HL-60/S4 treated with retinoic acid at 250 ng/mL for 4 days and 3 days (cell line): ENCODE results near the gene PRIMPOL.
"Not testable (repeated sequence)": the region's sequence is repeated elsewhere in the genome, so short reads cannot be mapped to it uniquely, and the experiment has no call there.

Source experiments
- in situ Hi-C: fragments of 300-500 bp; cut with MboI; formaldehyde crosslinking; loops from 2 replicates; pipeline ENCODE4 v1.7.0; 2022; ENCODE audit warnings: low sequenced_read_pairs

Gene PRIMPOL

DNA sequence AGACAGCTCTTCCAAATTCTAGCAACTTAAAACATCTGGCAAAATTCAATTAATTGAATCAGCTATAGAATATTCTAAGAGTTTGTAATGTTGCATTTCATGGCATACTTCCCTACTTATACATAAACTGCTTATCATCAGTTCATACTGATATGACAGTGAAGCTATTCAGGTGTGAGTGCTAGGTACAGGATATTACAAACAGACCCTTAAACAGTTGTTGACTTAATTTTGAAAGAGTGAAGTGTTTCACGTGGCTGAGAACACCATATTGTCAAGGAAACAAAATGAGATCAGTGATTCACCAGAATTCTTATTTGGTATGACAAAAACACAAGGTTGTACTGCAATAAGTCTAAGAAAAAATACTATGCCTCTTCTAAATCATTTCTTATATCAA lies 56.9 kb downstream of the PRIMPOL start:
- in situ Hi-C loops, result no loop called here

DNA sequence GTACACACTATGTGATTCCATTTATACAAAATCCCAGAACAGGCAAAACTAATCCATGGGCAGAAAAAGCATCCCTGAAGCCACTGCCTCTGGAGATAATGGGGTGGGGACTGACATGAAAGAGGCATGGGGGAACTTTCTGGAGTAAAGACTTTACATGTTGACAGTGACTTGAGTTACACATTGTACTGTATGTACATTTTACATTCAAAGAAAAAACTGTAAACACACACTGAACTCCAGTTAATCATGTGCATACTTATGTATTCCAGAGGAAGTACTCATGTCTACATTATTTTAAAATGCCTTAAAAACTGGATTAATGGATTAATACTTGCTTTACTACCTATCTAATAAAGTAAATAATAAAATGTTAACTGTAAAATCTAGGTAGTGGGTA lies 62.8 kb downstream of the PRIMPOL start:
- in situ Hi-C loops, result no loop called here

DNA sequence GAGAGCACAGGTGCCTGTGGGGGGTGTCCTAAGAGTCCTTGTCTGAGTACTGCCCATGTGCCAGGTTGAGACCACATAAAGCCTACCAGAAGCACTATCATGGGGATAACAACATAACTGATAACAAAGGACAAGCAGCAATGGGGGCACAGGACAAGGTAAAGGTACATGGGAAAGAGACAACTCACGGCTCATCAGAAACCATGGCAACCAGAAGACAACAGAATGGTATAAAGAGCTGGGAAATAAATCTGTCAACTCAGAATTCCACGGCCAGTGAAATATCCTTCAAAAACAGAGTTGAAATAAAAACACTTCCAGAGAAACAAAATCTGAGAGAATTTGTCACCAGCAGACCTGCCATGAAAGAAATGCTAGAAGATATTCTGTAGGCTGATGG lies 64.3 kb downstream of the PRIMPOL start:
- in situ Hi-C loops, result no loop called here

DNA sequence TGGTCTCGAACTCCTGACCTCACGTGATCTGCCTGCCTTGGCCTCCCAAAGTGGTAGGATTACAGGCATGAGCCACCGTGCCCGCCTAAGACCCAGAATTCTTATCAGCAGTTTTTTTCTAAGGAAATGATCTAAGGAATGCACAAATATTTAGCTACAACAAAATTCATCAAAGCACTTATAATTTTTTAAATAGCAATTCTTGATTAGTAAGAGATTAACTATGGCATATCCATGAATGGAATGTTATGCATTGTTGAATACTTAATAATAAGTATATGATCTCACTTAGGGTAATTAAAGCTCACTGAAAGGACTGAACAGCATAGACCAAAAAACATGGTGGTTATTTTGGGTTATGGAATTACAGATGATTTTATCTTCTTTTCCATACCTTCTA lies 66.0 kb downstream of the PRIMPOL start:
- in situ Hi-C loops, result no loop called here

DNA sequence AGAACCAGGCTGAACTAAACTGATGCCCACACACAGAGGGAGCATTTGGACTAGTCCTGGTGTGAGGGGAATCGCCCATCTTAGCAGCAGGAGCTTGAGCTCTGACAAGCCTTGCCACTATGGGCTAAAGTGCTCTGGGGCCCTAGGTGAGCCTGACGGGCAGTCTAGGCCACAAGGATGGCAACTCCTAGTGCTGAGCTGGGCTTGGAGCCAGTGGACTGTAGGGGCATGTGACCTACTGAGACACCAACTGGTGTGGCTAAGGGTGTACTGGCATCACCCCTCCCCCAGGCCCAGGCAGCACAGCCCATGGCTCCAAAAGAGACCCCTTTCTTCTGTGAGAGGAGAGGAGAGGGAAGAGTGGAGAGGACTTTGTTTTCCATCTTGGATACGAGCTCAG lies 69.9 kb downstream of the PRIMPOL start:
- in situ Hi-C loops, result no loop called here

DNA sequence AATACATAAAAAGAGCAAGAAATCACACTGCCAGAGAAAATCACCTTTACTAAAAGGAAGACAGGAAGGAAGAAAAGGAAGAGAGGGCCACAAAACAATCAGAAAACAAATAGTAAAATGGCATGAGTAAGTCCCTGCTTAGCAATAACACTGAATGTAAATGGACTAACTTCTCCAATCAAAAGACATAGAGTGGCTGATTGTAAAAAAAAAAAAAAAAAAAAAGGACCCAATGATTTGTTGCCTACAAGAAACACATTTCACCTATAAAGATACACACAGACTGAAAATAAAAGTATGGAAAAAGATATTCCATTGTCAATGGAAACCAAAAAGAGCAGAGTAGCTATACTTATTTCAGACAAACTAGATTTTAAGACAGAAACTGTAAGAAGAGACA lies 71.7 kb downstream of the PRIMPOL start:
- in situ Hi-C loops, result no loop called here

DNA sequence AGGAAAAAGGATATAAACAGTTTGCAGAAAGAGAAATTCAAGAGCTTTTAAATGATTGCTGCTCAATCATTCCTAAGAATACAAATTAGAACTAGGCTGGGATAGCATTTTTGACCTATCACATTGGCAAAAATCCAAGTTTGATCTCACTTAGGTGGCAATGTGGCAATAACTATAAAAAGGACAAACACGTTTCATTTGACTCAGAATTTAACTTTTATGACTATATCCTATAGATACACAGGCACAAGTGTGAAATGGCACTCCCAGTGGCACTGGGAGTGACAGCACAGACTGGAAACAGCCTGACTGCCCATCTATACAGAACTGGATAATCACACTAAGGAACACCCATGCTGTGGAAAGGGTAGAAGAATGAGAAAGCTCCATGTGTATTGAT lies 73.3 kb downstream of the PRIMPOL start:
- in situ Hi-C loops, result no loop called here

DNA sequence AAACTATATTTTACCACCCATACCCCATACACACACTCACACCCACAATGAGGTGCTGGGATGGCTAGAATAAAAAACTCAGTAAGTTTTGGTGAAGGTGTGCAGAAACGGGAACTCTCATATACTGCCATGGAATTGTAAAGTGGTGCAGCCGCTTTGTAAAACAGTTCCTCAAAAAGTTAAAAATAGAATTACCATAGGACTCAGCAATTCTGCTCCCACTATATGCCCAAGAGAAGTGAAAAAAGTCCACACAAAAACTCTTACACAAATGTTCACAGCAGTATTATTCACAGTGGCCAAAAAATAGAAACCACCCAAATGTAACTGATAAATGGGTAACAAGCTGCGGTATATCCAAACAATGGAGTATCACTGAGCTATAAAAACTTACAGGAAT lies 77.9 kb downstream of the PRIMPOL start:
- in situ Hi-C loops, result no loop called here

DNA sequence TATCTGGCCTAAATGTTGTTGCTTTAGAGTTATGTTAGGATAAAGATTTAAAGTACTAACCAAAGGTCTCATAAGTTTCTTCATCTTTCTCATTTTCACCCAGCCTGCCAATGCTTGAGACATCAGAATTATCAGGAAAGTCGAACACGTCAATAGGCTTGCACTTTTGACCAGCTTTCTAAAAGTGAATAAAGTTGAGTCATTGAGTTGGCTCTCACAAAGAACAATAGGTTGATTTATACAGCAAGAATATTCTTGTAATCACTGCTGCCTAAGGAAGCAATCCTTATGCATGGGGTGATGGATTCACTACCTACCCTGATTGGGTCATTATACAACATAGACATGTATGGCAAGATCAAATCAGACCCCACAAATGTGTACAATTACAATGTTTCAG lies 79.3 kb downstream of the PRIMPOL start:
- in situ Hi-C loops, result no loop called here

DNA sequence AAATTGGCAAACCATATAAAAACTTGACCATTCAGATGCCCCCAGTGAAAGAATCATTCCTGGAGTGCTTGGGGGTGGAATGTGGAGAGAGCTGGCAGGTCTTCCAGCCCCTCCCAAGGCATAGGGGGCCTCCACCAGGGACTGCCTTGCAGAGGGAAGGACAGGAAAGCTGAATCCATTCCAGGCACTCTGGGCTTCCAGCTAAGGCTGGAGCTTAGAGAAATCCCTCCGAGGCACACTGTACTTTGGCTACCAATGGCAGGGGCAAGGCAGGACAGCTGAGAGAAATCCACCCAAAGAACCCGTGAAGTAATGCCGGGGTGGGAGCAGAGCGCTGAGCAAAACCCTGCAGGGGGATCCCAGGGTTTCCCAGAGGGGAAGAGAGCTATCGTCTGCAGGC lies 80.4 kb downstream of the PRIMPOL start:
- in situ Hi-C loops, result no loop called here

DNA sequence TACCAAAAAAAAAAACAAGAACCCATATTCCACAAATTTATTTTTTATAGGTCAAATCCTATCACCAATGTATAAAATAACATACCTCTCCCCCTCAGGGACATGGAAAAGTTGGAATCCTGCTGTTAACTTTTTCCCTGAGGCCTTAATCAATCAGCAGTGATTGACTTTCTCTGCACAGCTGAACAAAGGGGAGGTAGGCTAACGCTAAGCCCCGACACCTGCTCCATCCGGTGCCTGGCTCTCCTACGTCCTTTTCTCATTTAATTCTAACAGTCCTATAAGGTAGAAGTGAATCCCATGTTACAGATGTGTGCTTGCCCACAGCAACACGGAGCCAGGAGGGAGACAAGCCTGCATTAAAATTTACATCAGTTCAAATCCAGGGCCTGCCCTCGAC lies 81.5 kb downstream of the PRIMPOL start:
- in situ Hi-C loops, result no loop called here

DNA sequence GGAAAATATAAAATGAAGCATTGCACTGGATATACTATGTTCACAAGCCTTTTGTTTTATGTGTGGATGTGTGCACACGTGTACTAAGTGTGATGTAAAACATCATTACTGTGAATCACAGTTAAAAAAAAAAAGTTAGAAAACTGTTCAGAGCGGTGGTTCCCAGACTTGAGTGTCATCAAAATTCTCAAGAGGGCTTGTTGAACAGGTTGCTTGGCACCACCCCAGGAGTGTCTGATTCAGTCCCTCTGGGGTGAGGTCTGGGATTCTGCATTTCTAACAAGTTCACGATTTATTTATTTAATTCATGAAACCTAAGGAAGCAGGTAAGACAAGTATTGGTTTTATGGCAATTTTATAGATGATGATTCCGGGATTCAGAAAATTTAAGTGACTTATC lies 82.6 kb downstream of the PRIMPOL start:
- in situ Hi-C loops, result no loop called here

DNA sequence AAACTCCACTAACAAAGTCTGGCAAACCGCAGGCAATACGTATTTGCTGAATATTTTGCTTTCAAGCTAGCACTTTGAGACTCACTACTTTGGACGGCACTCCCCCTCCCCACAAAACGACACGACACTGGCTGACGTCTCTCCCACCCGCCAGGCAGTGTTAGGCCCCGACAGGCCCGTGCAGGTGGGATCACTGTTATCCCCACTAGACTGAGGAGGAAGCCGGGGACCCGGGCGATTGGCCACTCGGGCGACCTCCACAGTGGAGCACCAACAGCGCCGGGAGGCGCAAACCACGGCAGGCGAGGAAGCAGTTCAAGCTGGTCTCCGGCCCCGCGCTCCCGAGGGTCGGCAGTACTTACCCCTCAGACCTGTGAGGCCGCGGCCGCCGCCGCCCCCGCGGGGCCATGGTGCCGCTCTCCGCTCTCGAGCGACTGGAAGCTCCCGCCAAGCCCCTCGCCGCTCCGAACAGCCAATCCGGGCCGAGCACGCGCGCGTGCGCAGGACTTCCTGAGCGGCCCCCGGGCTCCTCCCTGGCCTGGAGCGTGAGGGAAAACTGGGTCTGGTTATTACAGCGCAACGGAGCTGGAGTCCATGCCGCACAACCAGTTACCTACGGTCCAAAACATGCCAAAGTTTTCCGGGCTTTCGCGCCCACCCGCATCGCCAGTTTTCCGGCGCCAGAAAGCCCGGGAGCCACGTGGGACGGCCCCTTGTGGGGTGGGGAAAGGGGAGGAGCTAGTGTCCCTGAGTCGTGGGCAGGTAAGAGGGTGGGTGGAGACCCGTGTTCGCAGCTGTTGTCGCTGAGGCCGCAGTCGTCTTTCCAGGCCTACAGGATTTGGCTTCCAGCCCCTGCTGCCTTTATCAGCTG lies 84.4 kb downstream of the PRIMPOL start, which contains the start of gene CENPU:
Gene CENPU (minus strand): TSS at position 443 of the 871 bp plus-strand sequence. CDS start 34 bp downstream, at position 409.
- in situ Hi-C loops, result no loop called here

DNA sequence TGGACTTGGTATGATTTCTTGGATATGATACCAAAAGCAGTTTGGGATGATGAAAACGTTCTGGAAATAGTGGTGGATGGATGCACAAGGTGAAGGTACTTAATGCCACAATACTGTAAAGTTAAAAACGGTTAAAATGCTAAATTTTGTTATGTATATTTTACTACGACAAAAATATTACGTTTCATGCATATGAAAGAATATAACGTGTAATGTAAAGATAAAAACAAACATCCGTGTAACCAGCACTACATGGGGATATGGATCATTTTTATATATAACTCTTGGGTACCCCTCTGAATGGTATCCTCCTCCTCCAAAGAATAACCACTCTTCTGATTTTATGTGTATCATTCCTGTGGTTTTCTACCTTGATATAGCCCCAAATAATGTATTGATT lies 85.2 kb downstream of the PRIMPOL start:
- in situ Hi-C loops, result no loop called here

DNA sequence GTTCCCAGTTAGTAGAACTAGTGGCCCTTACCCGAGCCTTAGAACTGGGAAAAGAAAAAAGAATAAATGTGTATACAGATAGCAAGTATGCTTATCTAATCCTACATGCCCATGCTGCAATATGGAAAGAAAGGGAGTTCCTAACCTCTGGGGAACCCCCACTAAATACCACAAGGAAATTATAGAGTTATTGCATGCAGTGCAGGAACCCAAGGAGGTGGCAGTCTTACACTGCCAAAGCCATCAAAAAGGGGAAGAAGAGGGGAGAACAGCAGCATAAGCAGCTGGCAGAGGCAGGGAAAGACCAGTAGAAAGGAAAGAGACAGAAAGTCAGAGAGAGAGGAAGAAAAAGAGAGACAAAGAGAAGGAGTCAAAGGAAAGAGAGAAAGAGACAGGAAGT lies 90.0 kb downstream of the PRIMPOL start:
- in situ Hi-C loops, result not testable (repeated sequence)

DNA sequence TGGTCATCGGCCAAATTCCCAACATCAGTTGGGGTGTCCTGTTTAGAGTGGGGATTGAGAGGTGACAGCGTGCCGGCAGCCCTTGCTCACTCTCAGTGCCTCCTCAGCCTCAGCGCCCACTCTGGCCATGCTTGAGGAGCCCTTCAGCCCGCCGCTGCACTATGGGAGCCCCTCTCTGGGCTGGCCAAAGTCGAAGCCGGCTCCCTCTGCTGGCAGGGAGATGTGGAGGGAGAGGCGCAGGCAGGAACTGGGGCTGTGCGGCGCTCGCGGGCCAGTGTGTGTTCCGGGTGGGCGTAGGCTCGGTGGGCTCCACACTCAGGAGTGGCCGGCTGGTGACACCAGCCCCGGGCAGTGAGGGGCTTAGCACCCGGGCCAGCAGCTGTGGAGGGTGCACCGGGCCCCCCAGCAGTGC lies 91.4 kb downstream of the PRIMPOL start:
- in situ Hi-C loops, result no loop called here

DNA sequence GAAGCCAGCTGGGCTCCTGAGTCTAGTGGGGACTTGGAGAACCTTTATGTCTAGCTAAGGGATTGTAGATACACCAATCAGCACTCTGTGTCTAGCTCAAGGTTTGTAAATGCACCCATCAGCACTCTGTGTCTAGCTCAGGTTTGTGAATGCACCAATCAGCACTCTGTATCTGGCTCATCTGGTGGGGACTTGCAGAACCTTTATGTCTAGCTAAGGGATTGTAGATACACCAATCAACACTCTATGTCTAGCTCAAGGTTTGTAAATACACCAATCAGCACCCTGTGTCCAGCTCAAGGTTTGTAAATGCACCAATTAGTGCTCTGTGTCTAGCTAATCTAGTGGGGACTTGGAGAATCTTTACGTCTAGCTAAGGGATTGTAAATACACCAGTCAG lies 92.1 kb downstream of the PRIMPOL start:
- in situ Hi-C loops, result not testable (repeated sequence)

DNA sequence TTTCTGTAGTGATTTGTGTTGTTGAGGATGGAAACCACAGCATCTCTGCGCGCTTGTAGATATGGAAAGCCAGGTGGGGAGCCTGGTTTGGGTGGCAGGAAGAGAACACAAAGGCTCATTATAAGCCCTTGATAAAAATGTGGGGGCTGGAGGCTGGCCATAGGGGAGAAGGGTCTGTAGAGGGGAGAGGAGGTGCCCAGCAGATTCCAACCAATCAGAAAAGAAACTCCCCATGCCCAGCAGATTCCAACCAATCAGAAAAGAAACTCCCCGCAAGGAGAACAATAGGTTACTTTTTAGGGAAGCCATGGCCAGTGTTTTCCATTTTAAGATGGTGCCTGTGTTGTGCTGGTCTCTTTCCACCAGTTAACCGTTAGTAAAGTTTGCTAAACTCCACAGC lies 94.1 kb downstream of the PRIMPOL start:
- in situ Hi-C loops, result no loop called here

DNA sequence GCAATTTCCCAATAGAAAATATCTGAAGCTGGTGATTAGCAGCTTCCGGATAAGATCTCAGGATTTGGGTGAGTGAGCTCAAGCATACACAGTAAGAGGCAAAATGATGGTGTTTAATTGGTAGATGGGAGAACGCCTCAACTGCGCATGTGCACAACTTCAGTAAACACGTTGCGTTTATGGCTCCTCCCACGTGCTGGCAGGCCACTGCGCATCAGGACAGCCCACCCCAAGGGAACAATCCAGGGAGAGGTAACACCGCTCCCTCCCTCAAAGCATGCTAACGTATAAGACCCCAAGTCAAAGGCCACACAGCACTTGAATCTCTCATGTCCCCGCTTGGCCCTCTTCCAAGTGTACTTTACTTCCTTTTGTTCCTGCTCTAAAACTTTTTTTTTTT lies 94.7 kb downstream of the PRIMPOL start:
- in situ Hi-C loops, result no loop called here
